Measurements from ENCODE around the gene CNTRL.
"Not testable (repeated sequence)": the region's sequence is repeated elsewhere in the genome, so short reads cannot be mapped to it uniquely, and the experiment has no call there.

The CNTRL gene

DNA sequence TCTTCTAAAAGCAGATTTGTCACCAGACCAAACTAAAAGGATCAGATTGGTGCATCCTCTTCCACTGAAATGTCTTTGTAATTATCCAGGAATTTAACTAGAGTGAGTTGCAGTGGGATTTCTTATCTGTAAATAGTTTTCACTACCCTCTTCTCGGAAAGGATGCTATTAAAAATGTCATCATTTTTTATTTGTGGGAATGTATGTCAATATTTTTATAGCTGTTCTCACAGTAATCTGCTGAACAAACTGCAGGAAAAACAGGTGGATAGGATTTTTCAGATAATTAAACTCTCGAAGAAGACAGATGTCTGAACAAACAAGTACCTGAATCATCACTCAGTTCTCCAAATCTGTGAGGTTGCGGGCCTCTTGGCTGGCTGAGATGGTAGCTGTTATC is 64.2 kb downstream of the CNTRL start:
- DNase-seq: no peak

DNA sequence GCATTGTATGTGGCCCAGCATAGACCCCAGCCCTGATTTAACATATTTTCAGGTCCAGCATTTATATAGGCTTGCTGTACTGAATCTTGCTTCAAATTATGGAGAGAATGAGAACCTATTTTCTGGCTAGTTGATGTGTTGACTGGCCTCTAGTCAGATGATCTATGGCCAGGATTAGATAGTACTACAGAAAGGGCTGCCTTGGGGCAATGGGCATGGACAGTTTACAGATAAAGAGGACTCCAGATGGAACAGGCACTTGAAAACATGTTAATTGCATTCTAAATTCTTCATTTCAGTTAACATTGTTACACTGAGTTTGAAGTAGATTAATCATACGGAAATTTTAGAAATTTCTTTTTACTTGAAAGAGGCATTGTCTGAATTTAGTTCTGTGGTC is 65.4 kb downstream of the CNTRL start:
- no peak for DNase-seq

DNA sequence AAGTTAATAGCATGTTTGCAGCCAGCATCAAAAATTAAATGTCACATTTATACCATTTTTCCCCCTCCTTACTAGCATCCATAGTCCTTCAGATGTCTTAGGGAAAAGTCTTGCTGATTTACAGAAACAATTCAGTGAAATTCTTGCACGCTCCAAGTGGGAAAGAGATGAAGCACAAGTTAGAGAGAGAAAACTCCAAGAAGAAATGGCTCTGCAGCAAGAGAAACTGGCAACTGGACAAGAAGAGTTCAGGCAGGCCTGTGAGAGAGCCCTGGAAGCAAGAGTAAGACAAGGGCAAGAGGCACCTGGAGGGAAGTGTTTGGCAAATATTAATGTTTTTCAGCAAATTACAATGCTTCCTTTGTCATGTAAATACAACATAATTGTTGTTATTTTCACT is 66.6 kb downstream of the CNTRL start:
- no peak for DNase-seq

DNA sequence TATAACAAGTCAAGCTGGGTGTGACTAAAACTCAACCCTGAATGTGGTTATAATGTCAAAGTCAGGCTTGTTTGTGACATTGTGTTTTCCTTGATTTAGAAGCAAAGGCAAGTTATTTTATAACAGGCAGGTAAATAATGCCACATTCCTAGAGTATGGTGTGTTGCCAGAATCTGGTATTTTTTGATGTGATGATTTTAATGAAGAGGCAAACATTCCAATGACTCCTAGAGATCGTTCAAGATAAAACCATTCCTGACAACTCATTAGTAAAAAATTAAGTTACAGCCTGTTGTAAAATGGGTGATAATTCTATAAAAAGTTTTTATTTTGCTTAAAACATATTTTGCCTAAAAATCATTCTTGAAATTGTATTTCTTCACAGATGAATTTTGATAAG is 67.0 kb downstream of the CNTRL start:
- no peak for DNase-seq

DNA sequence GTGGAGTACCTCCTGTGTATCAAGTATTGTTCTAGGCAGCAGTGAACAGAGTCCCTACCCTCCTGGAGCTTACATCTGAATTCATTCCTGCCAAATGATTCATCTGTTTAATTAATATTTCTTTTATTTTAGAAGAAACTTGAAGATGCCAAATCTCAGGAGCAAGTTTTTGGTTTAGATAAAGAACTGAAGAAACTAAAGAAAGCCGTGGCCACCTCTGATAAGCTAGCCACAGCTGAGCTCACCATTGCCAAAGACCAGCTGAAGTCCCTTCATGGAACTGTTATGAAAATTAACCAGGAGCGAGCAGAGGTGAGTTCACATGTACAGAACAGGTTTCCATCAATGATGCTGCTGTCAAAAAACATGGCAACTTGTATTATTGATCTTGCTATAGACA is 69.0 kb downstream of the CNTRL start:
- no peak for DNase-seq

DNA sequence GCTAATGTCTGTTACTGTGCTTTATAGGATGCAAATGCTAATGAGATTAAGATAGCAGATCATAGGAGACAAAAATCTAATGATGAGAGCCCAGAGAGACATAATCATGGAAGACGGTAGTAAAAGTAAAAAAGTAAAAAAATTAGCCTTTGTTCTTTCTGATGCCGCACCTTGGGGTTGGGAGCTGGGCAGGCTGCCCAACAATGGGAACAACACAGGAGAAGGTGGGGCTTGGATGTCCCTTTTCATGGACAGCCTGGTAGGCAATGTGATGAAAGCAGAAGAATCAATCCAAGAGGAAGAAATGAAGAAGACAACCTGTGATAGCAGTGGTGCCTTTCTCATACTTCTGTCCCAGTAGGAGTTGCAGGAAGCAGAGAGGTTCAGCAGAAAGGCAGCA is 69.7 kb downstream of the CNTRL start:
- DNase-seq: no peak

DNA sequence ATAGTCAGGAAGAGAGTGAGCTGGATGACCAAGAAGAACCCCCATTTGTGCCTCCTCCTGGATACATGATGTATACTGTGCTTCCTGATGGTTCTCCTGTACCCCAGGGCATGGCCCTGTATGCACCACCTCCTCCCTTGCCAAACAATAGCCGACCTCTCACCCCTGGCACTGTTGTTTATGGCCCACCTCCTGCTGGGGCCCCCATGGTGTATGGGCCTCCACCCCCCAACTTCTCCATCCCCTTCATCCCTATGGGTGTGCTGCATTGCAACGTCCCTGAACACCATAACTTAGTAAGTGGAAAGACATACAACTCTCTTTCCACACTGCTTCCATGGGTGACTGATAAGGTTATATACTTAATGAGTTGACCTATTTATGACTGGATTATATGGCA is 75.4 kb downstream of the CNTRL start:
- no peak for DNase-seq

DNA sequence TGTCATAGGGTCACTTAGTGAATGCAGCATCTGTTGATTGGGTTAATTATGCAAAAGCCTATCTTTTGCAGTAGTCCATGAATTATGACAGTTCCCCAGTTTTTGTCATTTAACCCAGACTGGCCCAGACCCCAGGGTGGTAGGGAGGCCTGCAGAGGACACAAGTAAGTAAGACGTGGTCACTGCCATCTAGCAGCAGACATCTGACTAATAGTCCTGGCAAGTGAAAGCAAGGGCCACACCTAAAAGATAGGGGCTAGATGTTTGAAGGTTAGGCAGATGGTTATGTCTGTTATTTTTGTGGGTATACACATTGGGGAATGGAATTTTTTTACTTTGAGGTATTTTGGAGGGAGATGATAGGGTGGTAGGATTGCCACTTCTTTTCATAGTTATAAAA is 78.9 kb downstream of the CNTRL start:
- no peak for DNase-seq

DNA sequence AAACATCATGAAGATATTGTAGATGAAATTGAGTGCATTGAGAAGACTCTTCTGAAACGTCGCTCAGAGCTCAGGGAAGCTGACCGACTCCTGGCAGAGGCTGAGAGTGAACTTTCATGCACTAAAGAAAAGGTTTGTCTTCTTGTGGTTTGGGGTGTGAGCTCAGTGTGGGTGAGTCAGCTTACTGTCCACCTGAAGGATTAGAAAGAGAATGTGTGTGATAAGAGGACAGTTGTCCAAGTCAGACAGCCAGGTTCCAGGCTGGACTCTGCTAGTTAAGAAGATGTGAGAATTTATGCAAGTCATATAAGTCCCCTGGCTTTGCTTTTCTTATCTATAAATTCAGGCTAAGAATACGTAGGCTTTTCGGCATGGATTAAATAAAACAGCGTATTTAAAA is 80.0 kb downstream of the CNTRL start:
- DNase-seq: no peak

DNA sequence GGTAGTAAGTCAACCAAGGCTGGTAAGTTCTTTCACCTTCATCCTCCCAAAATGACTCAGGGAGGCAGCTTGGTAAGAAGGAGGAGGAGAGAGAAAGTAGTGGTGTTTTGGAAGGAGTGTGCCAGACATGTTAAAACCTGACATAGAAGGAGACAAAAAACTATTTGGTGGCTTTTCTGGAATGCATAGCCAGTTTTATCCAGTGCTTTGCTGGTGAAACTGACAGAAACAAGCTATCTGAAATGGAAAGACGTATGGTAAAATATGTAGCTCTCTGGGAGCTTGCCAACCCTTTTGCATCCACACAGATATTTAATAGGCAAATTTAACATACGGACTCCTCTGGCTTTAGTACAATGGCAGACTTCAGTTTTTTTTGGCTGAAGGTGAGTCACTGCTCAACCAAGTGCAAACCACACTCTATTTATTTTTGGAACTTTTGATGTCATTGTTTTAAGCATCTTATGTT is 81.5 kb downstream of the CNTRL start:
- no peak for DNase-seq

DNA sequence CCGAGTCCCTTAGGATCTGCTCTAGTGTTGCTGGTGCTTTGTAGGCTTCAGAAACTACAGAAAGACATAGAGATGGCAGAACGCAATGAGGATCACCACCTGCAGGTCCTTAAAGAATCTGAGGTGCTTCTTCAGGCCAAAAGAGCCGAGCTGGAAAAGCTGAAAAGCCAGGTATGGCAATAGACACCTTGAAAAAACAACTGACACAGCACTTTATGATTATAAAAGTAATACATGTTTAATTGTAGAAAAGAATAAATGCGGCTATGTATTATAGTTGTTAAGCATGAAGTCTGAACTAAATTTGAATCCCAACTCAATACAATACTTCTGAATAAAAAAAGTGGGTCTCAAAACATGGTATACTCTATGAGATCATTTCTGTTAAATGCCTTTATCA is 83.2 kb downstream of the CNTRL start:
- DNase-seq: no peak

DNA sequence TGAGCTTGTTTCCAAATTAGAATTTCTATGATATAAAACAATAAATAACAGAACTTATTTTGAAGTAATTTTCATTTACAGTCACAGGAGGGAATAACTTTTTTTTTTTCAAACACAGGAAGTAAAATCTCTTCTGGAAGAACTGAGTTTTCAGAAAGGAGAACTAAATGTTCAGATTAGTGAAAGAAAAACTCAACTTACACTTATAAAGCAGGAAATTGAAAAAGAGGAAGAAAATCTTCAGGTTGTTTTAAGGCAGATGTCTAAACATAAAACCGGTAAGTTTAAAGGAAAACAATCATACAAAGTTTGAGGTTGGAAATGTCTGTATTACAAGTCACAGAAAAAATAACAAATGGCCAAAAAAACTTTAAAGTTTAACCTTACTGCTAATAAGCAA is 85.3 kb downstream of the CNTRL start:
- DNase-seq: no peak

DNA sequence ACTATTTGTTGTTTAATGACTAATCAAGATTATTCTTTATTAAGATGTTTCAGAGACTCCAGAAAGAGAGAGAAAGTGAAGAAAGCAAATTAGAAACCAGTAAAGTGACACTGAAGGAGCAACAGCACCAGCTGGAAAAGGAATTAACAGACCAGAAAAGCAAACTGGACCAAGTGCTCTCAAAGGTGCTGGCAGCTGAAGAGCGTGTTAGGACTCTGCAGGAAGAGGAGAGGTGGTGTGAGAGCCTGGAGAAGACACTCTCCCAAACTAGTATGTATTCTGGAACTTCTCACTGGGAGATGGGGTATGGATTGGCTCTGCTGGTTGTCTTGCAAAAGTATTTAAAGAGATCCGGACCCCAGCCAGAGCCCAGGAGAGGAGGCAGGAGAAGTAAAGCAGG is 93.3 kb downstream of the CNTRL start:
- DNase-seq: no peak

DNA sequence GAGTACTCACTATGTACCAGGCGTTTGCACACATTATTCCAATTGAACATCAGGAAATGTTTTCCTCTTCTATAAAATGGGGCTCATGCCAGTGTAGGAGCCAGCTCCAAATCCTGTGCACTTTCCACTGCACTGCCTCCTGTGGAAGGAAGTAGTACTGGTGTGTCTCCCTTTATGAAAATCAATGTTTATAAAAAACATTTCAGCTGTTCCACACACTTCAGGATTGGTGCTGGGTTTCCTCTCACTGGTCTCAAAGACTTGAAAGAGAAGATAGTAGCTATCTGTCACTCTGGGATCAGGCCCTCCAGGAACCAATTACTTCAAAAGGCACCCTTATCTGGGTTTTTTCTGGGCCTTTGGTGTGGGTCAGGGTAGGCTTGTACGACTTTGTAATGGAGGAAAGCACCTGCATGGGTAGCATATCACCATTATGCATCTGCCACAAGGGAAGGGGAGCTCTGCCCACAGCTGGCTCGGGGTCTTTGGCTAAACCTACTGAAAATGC is 94.4 kb downstream of the CNTRL start:
- DNase-seq: no peak

DNA sequence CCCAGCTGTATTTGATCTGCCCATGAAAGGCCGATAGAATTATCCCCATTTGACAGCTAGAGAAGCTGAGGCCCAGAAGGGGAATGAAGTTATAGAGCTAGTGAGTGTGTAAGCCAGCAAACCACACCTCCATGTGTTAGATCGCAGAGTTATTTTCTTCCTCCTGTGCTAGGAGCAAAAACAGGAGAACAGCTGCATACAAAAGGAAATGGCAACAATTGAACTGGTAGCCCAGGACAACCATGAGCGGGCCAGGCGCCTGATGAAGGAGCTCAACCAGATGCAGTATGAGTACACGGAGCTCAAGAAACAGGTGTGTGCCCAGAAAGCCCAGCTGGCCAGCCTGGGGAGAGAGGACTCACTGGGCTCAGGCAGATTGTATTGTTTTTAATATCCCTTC is 96.5 kb downstream of the CNTRL start:
- DNase-seq: no peak

DNA sequence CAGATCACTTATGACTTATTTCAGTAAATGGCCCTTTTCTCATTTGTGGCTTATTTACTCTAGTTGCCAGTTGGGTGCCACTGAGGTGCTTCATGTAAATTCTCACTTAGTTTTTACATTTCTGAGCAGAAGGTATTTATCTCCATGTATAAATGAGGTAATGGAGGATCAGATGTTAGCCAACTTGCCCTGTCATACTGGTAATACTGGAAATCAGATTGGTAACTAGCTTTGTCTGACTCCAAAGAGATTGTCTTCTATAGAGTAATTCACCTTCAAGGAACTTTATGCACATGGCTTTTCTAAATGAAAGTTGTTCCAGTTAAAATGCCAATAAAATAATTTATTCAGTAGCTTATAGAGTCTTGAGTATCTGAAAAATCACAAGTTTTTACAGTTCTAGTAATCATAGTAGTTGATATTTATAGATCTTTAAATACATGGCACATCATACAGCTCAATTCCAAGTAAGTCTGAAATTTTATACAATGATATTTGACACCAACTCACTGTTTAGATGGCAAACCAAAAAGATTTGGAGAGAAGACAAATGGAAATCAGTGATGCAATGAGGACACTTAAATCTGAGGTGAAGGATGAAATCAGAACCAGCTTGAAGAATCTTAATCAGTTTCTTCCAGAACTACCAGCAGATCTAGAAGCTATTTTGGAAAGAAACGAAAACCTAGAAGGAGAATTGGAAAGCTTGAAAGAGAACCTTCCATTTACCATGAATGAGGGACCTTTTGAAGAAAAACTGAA is 98.2 kb downstream of the CNTRL start:
- no peak for DNase-seq

DNA sequence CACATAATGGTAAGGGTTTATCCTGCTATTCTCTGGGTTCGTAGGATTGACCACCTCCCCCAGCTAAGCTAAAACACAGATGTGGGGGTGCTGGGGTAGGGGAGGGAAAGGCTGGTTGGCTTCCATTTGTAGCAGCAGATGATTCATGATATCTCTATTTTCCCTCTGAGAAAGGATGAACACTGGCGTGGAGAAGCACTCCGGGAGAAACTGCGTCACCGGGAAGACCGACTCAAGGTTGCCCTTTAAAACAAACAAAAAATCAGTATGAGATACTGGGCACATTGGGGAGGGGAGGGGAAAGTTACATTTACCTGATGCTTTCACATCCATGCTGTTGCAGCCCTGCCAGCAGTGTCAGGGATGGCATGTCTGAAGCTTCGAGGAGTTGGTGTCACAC is 98.7 kb downstream of the CNTRL start:
- no peak for DNase-seq

DNA sequence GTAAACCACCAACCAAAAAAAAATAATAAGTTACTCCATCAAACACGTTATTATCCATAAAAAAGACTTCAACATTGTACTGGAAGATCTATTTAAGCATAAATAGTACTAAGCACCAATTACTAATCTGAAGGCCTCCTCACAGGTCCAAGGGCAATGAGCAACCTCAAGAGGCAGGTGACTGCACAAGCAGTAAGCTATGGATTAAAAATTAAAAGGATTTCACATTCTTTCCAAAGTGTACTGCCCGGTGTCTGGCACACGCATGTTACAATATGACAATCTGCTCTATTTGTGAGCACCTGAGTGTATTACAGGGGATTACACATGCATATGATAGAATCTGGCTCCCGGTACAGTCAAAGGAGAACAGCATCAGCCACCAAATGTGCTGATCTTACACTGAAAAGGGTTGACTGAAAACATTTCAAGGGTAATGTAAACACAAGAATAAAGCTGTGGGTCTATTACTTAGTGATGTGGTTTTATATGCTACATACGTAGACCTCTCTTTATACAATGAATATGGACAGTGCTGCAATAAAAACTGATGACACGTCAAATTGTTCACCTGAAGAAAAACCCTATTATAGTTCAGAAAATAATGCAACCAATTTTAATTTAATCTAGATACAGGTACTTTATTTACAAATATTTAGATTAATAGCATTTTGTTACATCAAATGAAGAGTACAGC is 104.1 kb downstream of the CNTRL start:
- no peak for DNase-seq

DNA sequence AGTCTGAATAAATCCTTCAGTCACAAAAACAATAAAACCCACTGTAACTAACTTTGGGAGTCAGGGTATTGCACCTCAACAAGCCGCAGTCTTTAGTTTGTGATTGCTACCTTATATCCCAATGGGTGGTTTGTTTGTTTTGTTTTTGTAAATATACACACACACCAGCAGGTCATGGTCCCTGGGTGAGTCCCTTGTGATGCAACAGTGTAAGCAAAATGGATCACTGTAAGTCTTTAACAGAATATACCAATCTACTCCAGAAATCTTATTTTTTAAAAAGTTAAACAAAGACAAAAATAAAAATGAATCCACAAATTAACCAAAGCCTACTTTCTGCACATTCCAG is 104.6 kb downstream of the CNTRL start:
- DNase-seq: not testable (repeated sequence)

DNA sequence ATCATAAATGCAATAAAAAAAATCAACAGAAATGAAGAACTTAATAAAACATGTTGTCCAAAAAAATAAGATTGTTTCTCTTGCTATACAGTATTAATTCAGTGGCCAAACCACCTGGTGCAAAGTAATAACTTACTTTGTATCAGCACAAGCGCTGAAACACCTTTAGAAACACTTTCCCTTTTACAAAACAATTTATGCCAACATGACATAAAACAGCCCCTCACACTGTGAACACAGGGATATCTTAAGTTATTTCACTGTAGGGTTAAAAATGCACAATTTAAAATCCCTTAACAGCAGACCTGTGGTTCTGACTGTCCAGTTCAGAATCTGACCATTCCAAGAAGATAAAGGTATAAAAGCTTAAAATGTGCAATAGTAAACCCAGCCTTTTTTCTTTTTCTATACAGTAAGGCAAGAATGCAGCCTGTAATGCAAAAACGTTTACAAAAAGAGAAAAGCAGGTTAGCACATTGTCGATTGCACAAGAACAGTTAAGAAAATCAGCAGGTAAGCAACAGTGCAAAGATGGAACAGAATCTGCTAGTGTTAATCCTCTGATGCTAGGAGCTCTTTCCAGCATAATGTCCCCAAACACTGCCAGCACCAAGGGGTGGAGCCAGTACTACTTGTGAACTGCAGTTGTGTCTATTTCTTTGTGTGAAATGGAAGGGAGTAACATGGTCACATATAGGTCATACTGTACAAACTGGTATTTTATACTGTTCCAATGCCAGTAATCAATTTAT is 105.4 kb downstream of the CNTRL start:
- no peak for DNase-seq

DNA sequence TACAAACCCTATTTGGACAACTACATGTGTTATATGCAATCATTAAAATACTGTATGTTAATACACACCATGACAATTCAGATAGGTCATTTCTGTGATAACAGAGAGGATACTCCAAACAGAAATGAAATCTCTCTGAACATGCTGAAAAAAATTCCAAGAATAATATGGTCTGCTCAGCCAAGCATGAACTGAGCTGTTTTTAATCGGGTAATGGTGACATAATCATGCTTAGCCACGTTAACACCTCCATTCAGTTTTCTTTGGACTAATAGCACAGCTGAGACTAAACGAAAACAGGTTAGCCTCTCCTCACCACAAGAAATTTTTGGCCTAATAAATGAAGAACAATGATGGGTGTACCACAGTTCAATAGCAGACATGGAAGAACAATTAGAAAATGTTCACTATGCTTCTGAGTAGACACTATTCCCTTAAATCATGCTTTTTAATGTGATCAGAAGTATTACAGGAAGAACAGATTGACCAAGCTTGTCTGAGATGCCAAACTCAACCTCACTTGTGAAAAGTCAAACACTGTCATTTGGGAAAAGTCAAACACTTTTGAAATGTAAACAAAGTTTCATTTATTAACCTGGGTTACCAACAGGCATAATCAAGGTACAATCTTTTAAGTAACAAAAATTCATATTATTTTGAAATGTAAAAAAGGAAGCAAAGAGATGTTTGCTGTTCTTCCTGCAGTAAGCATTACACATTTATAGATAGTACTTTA is 107.5 kb downstream of the CNTRL start:
- no peak for DNase-seq

DNA sequence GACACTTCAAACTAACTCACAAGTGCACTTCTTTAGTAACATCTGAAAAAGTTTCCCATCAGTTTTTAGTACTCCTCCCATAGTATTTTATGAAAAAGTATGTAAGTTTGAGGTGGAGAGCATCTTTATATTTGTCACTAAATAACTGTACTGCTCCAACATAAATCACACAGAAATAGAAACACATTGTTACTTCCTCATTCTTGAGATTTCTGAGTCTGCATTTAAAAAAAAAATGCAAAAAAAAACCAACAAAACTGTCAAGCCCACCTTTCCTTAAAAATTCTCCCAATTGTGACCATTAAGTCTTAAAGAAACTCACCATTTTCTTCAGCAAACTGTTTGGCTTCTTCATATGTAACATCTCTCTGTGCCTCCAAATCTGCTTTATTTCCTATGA is 108.2 kb downstream of the CNTRL start:
- no peak for DNase-seq

All from stimulated activated CD4-positive, alpha-beta T cell treated with anti-CD3 and anti-CD28 coated beads, Interleukin-4, amount 100 ng/mL, for 1 hour (primary cell).